ENCODE results near the gene DISC1. TPM values are rescaled to one million over a fixed set of nuclear protein-coding genes. Genes with fewer than 3 reads are reported as not detected.
"Not testable (repeated sequence)": the region's sequence is repeated elsewhere in the genome, so short reads cannot be mapped to it uniquely, and the experiment has no call there.

The DISC1 gene
- total RNA-seq, 2 experiments from 2014 or later: 1.9 to 3.8 TPM

- Mint-ChIP-seq H3K9me3 (ENCODE audit: low read depth) (no peaks in the 10 kb centered on the region), H3K4me3 (no peak overlapping the region), H3K27me3 (no peaks in the 10 kb centered on the region), H3K27ac (no peak overlapping the region), H3K36me3 (ENCODE audit: low read depth) (peaks cover 11% of the 10 kb centered on the region), H3K4me1 (no peaks in the 10 kb centered on the region)
- ATAC-seq: no peak
- ChIA-PET CTCF (no interaction called here), POLR2A (no interaction called here)
- intact Hi-C loops (cut with DNase I, micrococcal nuclease): no loop called here
- no peak for DNase-seq
Observed at GRCh38 chr1:231964241-231964640, 337.7 kb downstream of the DISC1 start.

- CTCF ChIA-PET: no interaction called here
- Mint-ChIP-seq H3K9me3 (ENCODE audit: low read depth) (no peaks in the 10 kb centered on the region), H3K4me1 (no peaks in the 10 kb centered on the region), H3K36me3 (ENCODE audit: low read depth) (peaks cover 13% of the 10 kb centered on the region), H3K27me3 (no peaks in the 10 kb centered on the region), H3K4me3 (no peak overlapping the region), H3K27ac (no peak overlapping the region)
- no peak for DNase-seq
- ATAC-seq: no peak
- POLR2A ChIA-PET: no interaction called here
- intact Hi-C loops (cut with DNase I, micrococcal nuclease): no loop called here
Observed at GRCh38 chr1:231964961-231965360, 338.4 kb downstream of the DISC1 start.

GRCh38 chr1:231965615-231966014 lies 339.0 kb downstream of the DISC1 start:
- POLR2A ChIA-PET: no interaction called here
- H3K36me3 Mint-ChIP-seq (ENCODE audit: low read depth): peaks cover 11% of the 10 kb centered on the region
- no peak overlapping the region for H3K4me3 Mint-ChIP-seq
- no peaks in the 10 kb centered on the region for H3K9me3 Mint-ChIP-seq (ENCODE audit: low read depth)
- H3K4me1 Mint-ChIP-seq: no peaks in the 10 kb centered on the region
- DNase-seq: no peak
- H3K27ac Mint-ChIP-seq: no peak overlapping the region
- H3K27me3 Mint-ChIP-seq: no peaks in the 10 kb centered on the region
- intact Hi-C loops (cut with DNase I, micrococcal nuclease): no loop called here
- CTCF ChIA-PET: no interaction called here
- no peak for ATAC-seq

- Mint-ChIP-seq H3K4me1 (peaks cover 10% of the 10 kb centered on the region), H3K27me3 (no peaks in the 10 kb centered on the region), H3K27ac (no peak overlapping the region), H3K36me3 (ENCODE audit: low read depth) (peaks cover 8% of the 10 kb centered on the region), H3K9me3 (ENCODE audit: low read depth) (no peaks in the 10 kb centered on the region), H3K4me3 (no peak overlapping the region)
- ChIA-PET CTCF (no interaction called here), POLR2A (no interaction called here)
- ATAC-seq: no peak
- DNase-seq: no peak
- intact Hi-C loops (cut with DNase I, micrococcal nuclease): no loop called here
Observed at GRCh38 chr1:231966983-231967382, 340.4 kb downstream of the DISC1 start.

GRCh38 chr1:231969076-231969475 lies 342.5 kb downstream of the DISC1 start:
- Mint-ChIP-seq H3K27ac (no peak overlapping the region), H3K4me3 (no peak overlapping the region), H3K27me3 (no peaks in the 10 kb centered on the region), H3K36me3 (ENCODE audit: low read depth) (peaks cover 12% of the 10 kb centered on the region), H3K4me1 (peaks cover 19% of the 10 kb centered on the region), H3K9me3 (ENCODE audit: low read depth) (no peaks in the 10 kb centered on the region)
- POLR2A ChIA-PET: no interaction called here
- DNase-seq (no peak), ATAC-seq (no peak)
- CTCF ChIA-PET: interaction anchor here (0.6 kb wide), 1 partner anchor 1953 kb away, joined by 3 read pairs; no protein-coding TSS in a partner anchor
- intact Hi-C loops (cut with DNase I, micrococcal nuclease): no loop called here

GRCh38 chr1:231969761-231970160 lies 343.2 kb downstream of the DISC1 start:
- DNase-seq; H3K9me3 Mint-ChIP-seq (ENCODE audit: low read depth); H3K27ac Mint-ChIP-seq; ATAC-seq; H3K27me3 Mint-ChIP-seq; H3K4me3 Mint-ChIP-seq; POLR2A ChIA-PET; CTCF ChIA-PET: not testable (repeated sequence)
- H3K36me3 Mint-ChIP-seq (ENCODE audit: low read depth): peaks cover 13% of the 10 kb centered on the region
- peaks cover 21% of the 10 kb centered on the region for H3K4me1 Mint-ChIP-seq
- intact Hi-C loops (cut with DNase I, micrococcal nuclease): loop anchor here (5.0 to 10.0 kb wide), 2 partner anchors 102 to 155 kb away; no protein-coding TSS in a partner anchor

- ATAC-seq (no peak), DNase-seq (no peak)
- ChIA-PET POLR2A (no interaction called here), CTCF (no interaction called here)
- no peaks in the 10 kb centered on the region for H3K27me3 Mint-ChIP-seq
- H3K36me3 Mint-ChIP-seq (ENCODE audit: low read depth): peaks cover 14% of the 10 kb centered on the region
- H3K4me1 Mint-ChIP-seq: peaks cover 21% of the 10 kb centered on the region
- intact Hi-C loops (cut with DNase I, micrococcal nuclease): loop anchor here (5.0 to 10.0 kb wide), 2 partner anchors 103 to 154 kb away; no protein-coding TSS in a partner anchor
- no peak overlapping the region for H3K27ac Mint-ChIP-seq
- H3K4me3 Mint-ChIP-seq: no peak overlapping the region
- no peaks in the 10 kb centered on the region for H3K9me3 Mint-ChIP-seq (ENCODE audit: low read depth)
Observed at GRCh38 chr1:231970684-231971083, 344.1 kb downstream of the DISC1 start.

- peaks cover 16% of the 10 kb centered on the region for H3K36me3 Mint-ChIP-seq (ENCODE audit: low read depth)
- ATAC-seq: no peak
- peaks cover 21% of the 10 kb centered on the region for H3K4me1 Mint-ChIP-seq
- ChIA-PET POLR2A (no interaction called here), CTCF (interaction anchor here (0.7 kb wide), 1 partner anchor 656 kb away, joined by 3 read pairs; no protein-coding TSS in a partner anchor)
- H3K4me3 Mint-ChIP-seq: no peak overlapping the region
- intact Hi-C loops (cut with DNase I, micrococcal nuclease): loop anchor here (5.0 to 10.0 kb wide), 2 partner anchors 104 to 153 kb away; no protein-coding TSS in a partner anchor
- H3K27me3 Mint-ChIP-seq: no peaks in the 10 kb centered on the region
- no peak overlapping the region for H3K27ac Mint-ChIP-seq
- no peaks in the 10 kb centered on the region for H3K9me3 Mint-ChIP-seq (ENCODE audit: low read depth)
- DNase-seq: no peak
Observed at GRCh38 chr1:231971397-231972110, 345.0 kb downstream of the DISC1 start.

GRCh38 chr1:231972111-231972445 lies 345.5 kb downstream of the DISC1 start:
- ChIA-PET POLR2A (no interaction called here), CTCF (no interaction called here)
- DNase-seq: no peak
- H3K36me3 Mint-ChIP-seq (ENCODE audit: low read depth): peaks cover 16% of the 10 kb centered on the region
- intact Hi-C loops (cut with DNase I, micrococcal nuclease): loop anchor here (5.0 to 10.0 kb wide), 2 partner anchors 105 to 153 kb away; no protein-coding TSS in a partner anchor
- no peak overlapping the region for H3K4me3 Mint-ChIP-seq
- no peak overlapping the region for H3K27ac Mint-ChIP-seq
- H3K27me3 Mint-ChIP-seq: no peaks in the 10 kb centered on the region
- H3K4me1 Mint-ChIP-seq: peaks cover 21% of the 10 kb centered on the region
- H3K9me3 Mint-ChIP-seq (ENCODE audit: low read depth): no peaks in the 10 kb centered on the region
- no peak for ATAC-seq

- peaks cover 21% of the 10 kb centered on the region for H3K4me1 Mint-ChIP-seq
- no peak overlapping the region for H3K27ac Mint-ChIP-seq
- peaks cover 14% of the 10 kb centered on the region for H3K36me3 Mint-ChIP-seq (ENCODE audit: low read depth)
- DNase-seq: peak; percentile 27
- CTCF ChIA-PET: interaction anchor here (1.0 kb wide), 1 partner anchor 13 kb away, joined by 3 read pairs; no protein-coding TSS in a partner anchor
- no peaks in the 10 kb centered on the region for H3K27me3 Mint-ChIP-seq
- intact Hi-C loops (cut with DNase I, micrococcal nuclease): loop anchor here (5.0 to 10.0 kb wide), 2 partner anchors 107 to 151 kb away; no protein-coding TSS in a partner anchor
- H3K4me3 Mint-ChIP-seq: no peak overlapping the region
- peak; percentile 85 for ATAC-seq
- POLR2A ChIA-PET: no interaction called here
- H3K9me3 Mint-ChIP-seq (ENCODE audit: low read depth): no peaks in the 10 kb centered on the region
Observed at GRCh38 chr1:231973830-231974229, 347.2 kb downstream of the DISC1 start.

GRCh38 chr1:231976231-231976630 lies 349.6 kb downstream of the DISC1 start:
- no peak overlapping the region for H3K27ac Mint-ChIP-seq
- no peaks in the 10 kb centered on the region for H3K27me3 Mint-ChIP-seq
- intact Hi-C loops (cut with DNase I, micrococcal nuclease): loop anchor here in 1 of 2 experiments (10.0 kb wide), 1 partner anchor 149 kb away; no protein-coding TSS in a partner anchor
- no peak for ATAC-seq
- peaks cover 16% of the 10 kb centered on the region for H3K4me1 Mint-ChIP-seq
- no peak overlapping the region for H3K4me3 Mint-ChIP-seq
- no peak for DNase-seq
- no peaks in the 10 kb centered on the region for H3K9me3 Mint-ChIP-seq (ENCODE audit: low read depth)
- ChIA-PET POLR2A (no interaction called here), CTCF (interaction anchor here (0.6 kb wide), 1 partner anchor 699 kb away, joined by 3 read pairs; no protein-coding TSS in a partner anchor)
- peaks cover 12% of the 10 kb centered on the region for H3K36me3 Mint-ChIP-seq (ENCODE audit: low read depth)

- no peak overlapping the region for H3K4me3 Mint-ChIP-seq
- H3K4me1 Mint-ChIP-seq: peaks cover 5% of the 10 kb centered on the region
- peaks cover 4% of the 10 kb centered on the region for H3K36me3 Mint-ChIP-seq (ENCODE audit: low read depth)
- H3K27me3 Mint-ChIP-seq: no peaks in the 10 kb centered on the region
- intact Hi-C loops (cut with DNase I, micrococcal nuclease): no loop called here
- POLR2A ChIA-PET: no interaction called here
- no peak for DNase-seq
- H3K9me3 Mint-ChIP-seq (ENCODE audit: low read depth): no peaks in the 10 kb centered on the region
- CTCF ChIA-PET: no interaction called here
- no peak overlapping the region for H3K27ac Mint-ChIP-seq
- ATAC-seq: no peak
Observed at GRCh38 chr1:231981675-231982074, 355.1 kb downstream of the DISC1 start.

All from activated CD4-positive, alpha-beta T cell treated with anti-CD3 and anti-CD28 coated beads for 36 hours (primary cell).